Measurements from ENCODE around the gene ZNF189.

- TF ChIP-seq CTCF (IDR thresholded peaks at IDR 0.05; ENCODE audit: low read depth, low read length) (no peak), POLR2A (IDR thresholded peaks at IDR 0.05; ENCODE audit: extremely low read depth, insufficient read length) (no peak), MAX (IDR thresholded peaks at IDR 0.05; ENCODE audit: low read depth, low read length) (no peak), MYC (IDR thresholded peaks at IDR 0.05; ENCODE audit: low read depth, low read length) (no peak)
Measured at GRCh38 chr9:101383361-101383760, 15.3 kb upstream of the ZNF189 start.
